HCT116 (cell line): ENCODE results near the gene CLEC20A. TPM values are rescaled to one million over a fixed set of nuclear protein-coding genes. Genes with fewer than 3 reads are reported as not detected.

Experiments used
- ATAC-seq: fragments of 200-7000 bp; cut with Tn5 transposase; 2 replicates; pipeline ENCODE4 v1.9.1; 2020; ENCODE audit warnings: mild to moderate bottlenecking, moderate library complexity
- BruUV-seq: library from RNA; stranded (reverse); fragments of 400-500 nt; replicated peaks from 2 replicates; lab custom pipeline; 2021; lab: Mats Ljungman, UMichigan
- CTCF ChIA-PET: fragments of 300-600 bp; sonication (Branson Sonifier 250); formaldehyde crosslinking; loops from one replicate; lab custom pipeline; 2021; ENCODE audit warnings: antibody characterized with exemption; lab: Charles Lee
- POLR2A ChIA-PET: fragments of 300-600, 350-600 bp; sonication (Branson Sonifier 250); formaldehyde crosslinking; loops from one replicate; lab custom pipeline; 2021; ENCODE audit warnings: antibody characterized with exemption; lab: Charles Lee
- RAD21 ChIA-PET, 2 experiments: fragments of 300-600 bp; sonication (Branson Sonifier 250); formaldehyde crosslinking; loops; one replicate each; lab custom pipeline; 2023; ENCODE audit warnings: low total read pairs in 2 of 2; ENCODE audit not compliant: uncharacterized antibody in 2 of 2, unreplicated experiment in 2 of 2, low non-redundant PET in 1 of 2; lab: Charles Lee
- DNase-seq: peaks from one replicate; pipeline ENCODE4 v3.0.0-alpha.2; 2010; ENCODE audit warnings: low read depth, low spot score
- H2AFZ ChIP-seq: fragments of 200-600 bp; shearing (Covaris generic), sonication (generic); 2 replicates; pipeline ENCODE4 v1.6.1; 2017; ENCODE audit warnings: low read depth, mixed run types, mixed read lengths, antibody characterized with exemption, low read length; ENCODE audit not compliant: poor library complexity, severe bottlenecking
- H3K27ac ChIP-seq: 2 replicates; pipeline ENCODE4 v1.5.1; 2012; ENCODE audit warnings: low read depth, low read length
- H3K27me3 ChIP-seq: fragments of 200-600 bp; sonication (generic); 2 replicates; pipeline ENCODE4 v1.6.1; 2016; ENCODE audit warnings: mixed run types, low read length, mixed read lengths; ENCODE audit not compliant: insufficient read depth
- H3K36me3 ChIP-seq, 2 experiments: fragments of 200-500 bp in 1 of 2; fragments of 200-600 bp in 1 of 2; sonication (Bioruptor generic) in 1 of 2; sonication (generic) in 1 of 2; 2 replicates each; pipeline versions ENCODE4 v1.5.1 to v1.6.1; 2014 to 2016; ENCODE audit warnings: low read length in 2 of 2, inconsistent platforms in 1 of 2, mixed read lengths in 1 of 2, mixed run types in 1 of 2; ENCODE audit not compliant: insufficient read depth in 2 of 2, control insufficient read depth in 1 of 2
- H3K4me1 ChIP-seq, 2 experiments: fragments of 200-600 bp in 1 of 2; sonication (generic) in 1 of 2; 2 replicates each; pipeline versions ENCODE4 v1.5.1 to v1.6.1; 2012 to 2017; ENCODE audit warnings: low read length in 2 of 2, inconsistent platforms in 1 of 2, mild to moderate bottlenecking in 1 of 2, mixed read lengths in 1 of 2, mixed run types in 1 of 2, moderate library complexity in 1 of 2; ENCODE audit not compliant: insufficient read depth in 2 of 2, control insufficient read depth in 1 of 2
- H3K4me2 ChIP-seq: fragments of 200-600 bp; sonication (generic); 2 replicates; pipeline ENCODE4 v1.6.1; 2017; ENCODE audit warnings: mixed run types, low read length, mixed read lengths
- H3K4me3 ChIP-seq, 2 experiments: fragments of 200-600 bp in 1 of 2; sonication (generic) in 1 of 2; replicated peaks in 1 of 2; 2 replicates each; pipeline ENCODE4 v1.5.1; 2011 to 2016; ENCODE audit warnings: low read length in 2 of 2, control low read depth in 1 of 2, low read depth in 1 of 2, mild to moderate bottlenecking in 1 of 2, mixed read lengths in 1 of 2, mixed run types in 1 of 2
- H3K79me2 ChIP-seq: fragments of 200-600 bp; sonication (generic); 2 replicates; pipeline ENCODE4 v1.6.1; 2017; ENCODE audit warnings: mild to moderate bottlenecking, mixed run types, low read length, moderate library complexity, mixed read lengths; ENCODE audit not compliant: insufficient read depth
- H3K9ac ChIP-seq: fragments of 200-600 bp; sonication (generic); 2 replicates; pipeline ENCODE4 v1.6.1; 2016; ENCODE audit warnings: low read length, mixed read lengths
- H3K9me2 ChIP-seq: fragments of 200-600 bp; sonication (generic), shearing (Covaris generic); 2 replicates; pipeline ENCODE4 v1.6.1; 2017; ENCODE audit warnings: mixed run types, mild to moderate bottlenecking, moderate library complexity; ENCODE audit not compliant: insufficient read depth
- H3K9me3 ChIP-seq, 2 experiments: fragments of 200-500 bp in 1 of 2; fragments of 200-600 bp in 1 of 2; sonication (Bioruptor generic) in 1 of 2; sonication (generic) in 1 of 2; 2 replicates each; pipeline ENCODE4 v1.6.1; 2014 to 2017; ENCODE audit warnings: low read length in 2 of 2, mixed read lengths in 2 of 2, inconsistent platforms in 1 of 2, low read depth in 1 of 2, mild to moderate bottlenecking in 1 of 2, mixed run types in 1 of 2, moderate library complexity in 1 of 2; ENCODE audit not compliant: control insufficient read depth in 1 of 2, insufficient read depth in 1 of 2
- H4K20me1 ChIP-seq: fragments of 200-600 bp; sonication (generic), shearing (Covaris generic); 2 replicates; pipeline ENCODE4 v1.6.1; 2017; ENCODE audit warnings: mixed run types, mild to moderate bottlenecking, moderate library complexity; ENCODE audit not compliant: insufficient read depth
- CBX3 ChIP-seq: IDR thresholded peaks from 2 replicates; pipeline ENCODE4 v1.6.1; 2012; ENCODE audit warnings: low read depth
- CEBPB ChIP-seq: IDR thresholded peaks from 2 replicates; pipeline ENCODE4 v1.6.1; 2012; ENCODE audit warnings: low read depth
- EGR1 ChIP-seq: IDR thresholded peaks from 2 replicates; pipeline ENCODE4 v1.6.1; 2012; ENCODE audit warnings: low read depth
- ELF1 ChIP-seq: IDR thresholded peaks from 2 replicates; pipeline ENCODE4 v1.6.1; 2012; ENCODE audit warnings: low read depth, borderline replicate concordance
- EZH2phosphoT487 ChIP-seq: fragments of 200-600 bp; IDR thresholded peaks from 2 replicates; pipeline ENCODE4 v1.6.1; 2018; ENCODE audit warnings: antibody characterized with exemption, borderline replicate concordance
- FOSL1 ChIP-seq: IDR thresholded peaks from 2 replicates; pipeline ENCODE4 v1.6.1; 2012; ENCODE audit warnings: low read depth
- JUND ChIP-seq: IDR thresholded peaks from 2 replicates; pipeline ENCODE4 v1.6.1; 2012
- RAD21 ChIP-seq: IDR thresholded peaks from 2 replicates; pipeline ENCODE4 v1.6.1; 2012; ENCODE audit warnings: low read depth, mild to moderate bottlenecking
- ZNF274 ChIP-seq: fragments of 200-500 bp; sonication (Bioruptor generic); IDR thresholded peaks from 2 replicates; pipeline ENCODE4 v1.6.1; 2014; ENCODE audit warnings: mild to moderate bottlenecking, low read depth, low read length, inconsistent platforms
- intact Hi-C: fragments of 100-400 bp; cut with micrococcal nuclease; formaldehyde crosslinking; loops from 2 replicates; pipeline ENCODE4 v1.10.0; 2022
- total RNA-seq: library from RNA; stranded (reverse); gene quantifications from one replicate; pipeline ENCODE4 v1.2.1, GENCODE V29; 2021; ENCODE audit not compliant: unreplicated experiment

The CLEC20A gene
- total RNA-seq, 1 experiment from 2014 or later = not detected

DNA sequence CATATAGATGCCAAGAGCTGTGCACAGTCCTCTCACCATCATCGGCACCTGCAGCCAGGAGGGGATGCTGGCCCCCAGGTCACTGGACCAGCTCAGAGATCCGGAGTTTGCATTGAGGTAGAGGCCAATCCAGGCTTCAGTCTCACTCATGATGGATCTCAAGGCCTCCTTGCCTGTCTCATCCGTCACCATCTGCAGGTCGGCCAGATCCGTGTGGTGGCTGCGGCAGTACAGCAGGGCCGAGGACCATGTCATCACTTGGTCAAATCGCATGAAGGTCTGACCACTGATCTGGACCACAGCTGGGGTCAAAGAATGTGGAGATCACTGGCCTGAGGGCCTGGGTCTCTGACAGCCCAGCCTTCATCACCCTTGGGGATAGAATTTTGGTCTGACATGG is 6.6 kb downstream of the CLEC20A start:
- TF ChIP-seq ELF1 (no peak), EGR1 (no peak)
- DNase-seq (no peak), ATAC-seq (no peak)
- H2AFZ ChIP-seq = no peak overlapping the region
- ChIA-PET POLR2A (no interaction called here), CTCF (no interaction called here), RAD21 (no interaction called here)
- no peaks in the 10 kb centered on the region for H3K27me3 ChIP-seq
- no peaks in the 10 kb centered on the region for H3K4me1 ChIP-seq
- H3K4me3 ChIP-seq = no peak overlapping the region
- no peak overlapping the region for H3K27ac ChIP-seq
- no peaks in the 10 kb centered on the region for H4K20me1 ChIP-seq
- no peaks in the 10 kb centered on the region for H3K36me3 ChIP-seq
- no TSS peak for BruUV-seq
- H3K4me2 ChIP-seq = no peak overlapping the region
- H3K9me2 ChIP-seq = no peaks in the 10 kb centered on the region
- H3K79me2 ChIP-seq = no peaks in the 10 kb centered on the region
- H3K9ac ChIP-seq = no peak overlapping the region
- no peaks in the 10 kb centered on the region for H3K9me3 ChIP-seq
- intact Hi-C loops = no loop called here

DNA sequence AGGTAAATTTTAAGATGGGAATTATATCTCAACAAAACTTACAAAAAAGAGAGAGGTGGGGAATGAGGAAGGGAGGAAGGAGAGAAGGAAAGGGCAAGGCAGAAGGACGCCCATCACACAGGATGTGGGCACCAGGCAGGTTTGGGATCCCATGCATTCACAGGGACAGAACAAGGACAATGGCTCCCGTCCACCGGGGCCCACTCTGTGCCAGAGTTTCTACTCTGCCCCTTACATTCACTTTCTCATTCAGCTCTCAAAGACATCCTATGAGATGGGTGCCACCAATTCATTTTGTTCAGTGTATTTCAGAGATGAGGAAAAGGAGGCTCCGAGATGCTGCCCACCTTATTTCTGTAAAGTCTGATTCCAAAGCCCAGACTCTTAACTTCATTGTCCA is 7.4 kb downstream of the CLEC20A start:
- CTCF ChIA-PET = no interaction called here

More for the DNA sequence above, 7.4 kb downstream of the CLEC20A start:
- Histone ChIP-seq H3K4me2 (no peak overlapping the region), H3K9me2 (no peaks in the 10 kb centered on the region), H2AFZ (no peak overlapping the region)
- TF ChIP-seq EZH2phosphoT487 (no peak), CBX3 (no peak), ZNF274 (no peak), EGR1 (no peak), RAD21 (no peak), CEBPB (no peak), FOSL1 (no peak), JUND (no peak)
- TF ChIP-seq, all 23 proteins: peak for 0
- Histone ChIP-seq H3K9me3 (no peaks in the 10 kb centered on the region), H3K36me3 (no peaks in the 10 kb centered on the region), H3K27ac (no peak overlapping the region), H3K4me3 (no peak overlapping the region), H3K79me2 (no peaks in the 10 kb centered on the region), H3K4me1 (no peaks in the 10 kb centered on the region), H4K20me1 (no peaks in the 10 kb centered on the region), H3K27me3 (no peaks in the 10 kb centered on the region), H3K9ac (no peak overlapping the region)
- POLR2A ChIA-PET = no interaction called here
- DNase-seq (no peak), ATAC-seq (no peak)
- intact Hi-C loops = no loop called here
- BruUV-seq = no TSS peak
- RAD21 ChIA-PET = no interaction called here
